Uterus (tissue), 2 donors: ENCODE measurements around the gene SIX6.

Experiments used
- CTCF ChIP-seq, 4 experiments: fragments of 200-600 bp in 2 of 4; fragments of 450-650 bp in 2 of 4; sonication (generic) in 2 of 4; IDR thresholded peaks; one replicate each; pipeline ENCODE4 v1.5.1; 2016 to 2019; ENCODE audit warnings: antibody characterized with exemption in 4 of 4, mild to moderate bottlenecking in 2 of 4, moderate library complexity in 1 of 4
- POLR2A ChIP-seq, 2 donors: fragments of 450-650 bp; IDR thresholded peaks; one replicate each; pipeline ENCODE4 v1.6.1; 2016; ENCODE audit warnings: antibody characterized with exemption in 2 of 2, mild to moderate bottlenecking in 1 of 2, moderate library complexity in 1 of 2

DNA sequence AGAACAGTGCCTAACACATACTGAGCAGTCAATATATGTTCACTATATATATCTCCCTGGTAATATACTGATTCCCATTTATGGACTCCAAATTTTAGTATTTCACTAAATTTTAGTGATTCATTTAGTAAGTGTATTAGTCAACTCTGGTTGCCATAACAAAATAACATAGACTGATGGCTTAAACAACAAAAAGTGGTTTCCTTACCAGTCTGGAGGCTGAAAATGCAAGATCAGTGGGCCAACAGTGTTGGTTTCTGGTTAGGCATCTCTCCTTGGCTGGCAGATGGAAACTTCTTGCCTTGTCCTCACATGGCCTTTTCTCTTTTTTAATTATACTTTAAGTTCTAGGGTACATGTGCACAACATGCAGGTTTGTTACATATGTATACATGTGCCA is 28.7 kb downstream of the SIX6 start:
- TF ChIP-seq CTCF (IDR thresholded peaks at IDR 0.05), result no peak
- TF ChIP-seq POLR2A (IDR thresholded peaks at IDR 0.05), result no peak
